Astrocyte (in vitro differentiated cells and primary cell): ENCODE results near the gene IDH2.

Experiments
- CTCF ChIP-seq: IDR thresholded peaks from 2 replicates; pipeline ENCODE4 v1.5.1; 2011; ENCODE audit warnings: low read depth, mild to moderate bottlenecking, inconsistent platforms, low read length, moderate library complexity; ENCODE audit not compliant: insufficient read depth
- EZH2 ChIP-seq: IDR thresholded peaks from 2 replicates; pipeline ENCODE4 v1.6.1; 2012; ENCODE audit warnings: mild to moderate bottlenecking, low read length, inconsistent platforms; ENCODE audit not compliant: insufficient read depth

- TF ChIP-seq CTCF, result no peak
- no peak for TF ChIP-seq EZH2
Observed at GRCh38 chr15:90095521-90095959, 6.7 kb downstream of the IDH2 start.
